CD4-positive, alpha-beta T cell treated with Interleukin-2 at 100 ng/mL for 4 hours (primary cell): Measurements from ENCODE around the gene RAI14.
"Not testable (repeated sequence)": the region's sequence is repeated elsewhere in the genome, so short reads cannot be mapped to it uniquely, and the experiment has no call there.

Source experiments
- DNase-seq: peaks from one replicate; pipeline ENCODE4 v3.0.0-alpha.2; 2020; ENCODE audit warnings: low spot score

The RAI14 gene

GRCh38 chr5:34699155-34700077, 43.3 kb downstream of the RAI14 start:
- DNase-seq: no peak

GRCh38 chr5:34700078-34700452, 43.9 kb downstream of the RAI14 start:
- no peak for DNase-seq

GRCh38 chr5:34701442-34701841, 45.3 kb downstream of the RAI14 start:
- not testable (repeated sequence) for DNase-seq

- no peak for DNase-seq
Measured at GRCh38 chr5:34703767-34704713, 47.9 kb downstream of the RAI14 start.

- DNase-seq: no peak
Measured at GRCh38 chr5:34706084-34706483, 50.0 kb downstream of the RAI14 start.

- no peak for DNase-seq
Measured at GRCh38 chr5:34707451-34708107, 51.5 kb downstream of the RAI14 start.

GRCh38 chr5:34708777-34709176, 52.6 kb downstream of the RAI14 start:
- DNase-seq: no peak

GRCh38 chr5:34709861-34710673, 53.9 kb downstream of the RAI14 start:
- DNase-seq: no peak

GRCh38 chr5:34712565-34712964, 56.4 kb downstream of the RAI14 start:
- no peak for DNase-seq

GRCh38 chr5:34715711-34716110, 59.6 kb downstream of the RAI14 start:
- DNase-seq: no peak

- DNase-seq: no peak
Measured at GRCh38 chr5:34716986-34717385, 60.9 kb downstream of the RAI14 start.

- DNase-seq: no peak
Measured at GRCh38 chr5:34717426-34718327, 61.5 kb downstream of the RAI14 start.

GRCh38 chr5:34718516-34718915, 62.4 kb downstream of the RAI14 start:
- no peak for DNase-seq

GRCh38 chr5:34719029-34719428, 62.9 kb downstream of the RAI14 start:
- DNase-seq: no peak

- DNase-seq: no peak
Measured at GRCh38 chr5:34721327-34721726, 65.2 kb downstream of the RAI14 start.

GRCh38 chr5:34722183-34722582, 66.1 kb downstream of the RAI14 start:
- no peak for DNase-seq

- no peak for DNase-seq
Measured at GRCh38 chr5:34724741-34725140, 68.6 kb downstream of the RAI14 start.

- DNase-seq: not testable (repeated sequence)
Measured at GRCh38 chr5:34727166-34727749, 71.1 kb downstream of the RAI14 start.

- DNase-seq: no peak
Measured at GRCh38 chr5:34728236-34728635, 72.1 kb downstream of the RAI14 start.
